T-cell (primary cell): Measurements from ENCODE around the gene PTDSS2. TPM values are rescaled to one million over a fixed set of nuclear protein-coding genes. Genes with fewer than 3 reads are reported as not detected.
"Not testable (repeated sequence)": the region's sequence is repeated elsewhere in the genome, so short reads cannot be mapped to it uniquely, and the experiment has no call there.

Experiments
- ATAC-seq, 4 experiments: fragments of 200-7000 bp in 3 of 4; fragments of 150-1000 bp in 1 of 4; cut with Tn5 transposase; replicated peaks in 1 of 4; 1 replicate in 3 of 4; 2 replicates in 1 of 4; pipeline ENCODE4 v1.10.0; 2021; ENCODE audit warnings: moderate library complexity in 3 of 4, mild to moderate bottlenecking in 2 of 4, moderate number of reproducible peaks in 1 of 4
- CTCF ChIA-PET, 2 donors: fragments of 300-600 bp; sonication (Branson Sonifier 250); formaldehyde crosslinking; loops; one replicate each; lab custom pipeline; 2022; ENCODE audit warnings: antibody characterized with exemption in 2 of 2; lab: Charles Lee
- POLR2A ChIA-PET, 2 donors: fragments of 300-600 bp; sonication (Branson Sonifier 250); formaldehyde crosslinking; loops; one replicate each; lab custom pipeline; 2022; ENCODE audit warnings: antibody characterized with exemption in 2 of 2; lab: Charles Lee
- DNase-seq, 35 experiments: peaks; one replicate each; pipeline versions ENCODE4 v3.0.0 to v3.0.0-alpha.2; 2013 to 2023
- H3K27ac ChIP-seq: one replicate; pipeline ENCODE4 v1.5.1; 2013; ENCODE audit warnings: low read length
- H3K27me3 ChIP-seq, 2 experiments: replicated peaks in 1 of 2; 1 replicate in 1 of 2; 2 replicates in 1 of 2; pipeline versions ENCODE4 v1.6.1 to v1.7.0; 2013; ENCODE audit warnings: low read length in 1 of 2, mixed read lengths in 1 of 2; ENCODE audit not compliant: control insufficient read depth in 2 of 2, insufficient read depth in 2 of 2; ENCODE audit errors: extremely low read depth in 1 of 2
- H3K36me3 ChIP-seq, 2 donors: 1 replicate in 1 of 2; 2 replicates in 1 of 2; pipeline versions ENCODE4 v1.6.1 to v1.7.0; 2013; ENCODE audit warnings: low read length in 1 of 2; ENCODE audit not compliant: control insufficient read depth in 2 of 2, insufficient read depth in 1 of 2; ENCODE audit errors: extremely low read depth in 1 of 2
- H3K4me1 ChIP-seq, 2 experiments: 1 replicate in 1 of 2; 2 replicates in 1 of 2; pipeline versions ENCODE4 v1.6.1 to v1.7.0; 2013; ENCODE audit warnings: low read length in 2 of 2, mixed read lengths in 1 of 2; ENCODE audit not compliant: insufficient read depth in 2 of 2, control insufficient read depth in 1 of 2; ENCODE audit errors: extremely low read depth in 1 of 2
- H3K4me3 ChIP-seq, 2 donors: 1 replicate in 1 of 2; 2 replicates in 1 of 2; pipeline versions ENCODE4 v1.5.1 to v1.7.0; 2013; ENCODE audit warnings: mild to moderate bottlenecking in 2 of 2, low read length in 1 of 2, moderate library complexity in 1 of 2; ENCODE audit not compliant: control insufficient read depth in 1 of 2; ENCODE audit errors: extremely low read depth in 1 of 2
- H3K9me3 ChIP-seq: 2 replicates; pipeline ENCODE4 v1.7.0; 2013
- H3K27ac Mint-ChIP-seq, 2 donors: one replicate each; pipeline ENCODE4 v1.8.0; 2020 to 2021; ENCODE audit warnings: mild to moderate bottlenecking in 2 of 2, mixed read lengths in 2 of 2
- H3K27me3 Mint-ChIP-seq, 2 donors: one replicate each; pipeline ENCODE4 v1.8.0; 2021 to 2022; ENCODE audit warnings: mixed read lengths in 2 of 2
- H3K36me3 Mint-ChIP-seq: one replicate; pipeline ENCODE4 v1.8.0; 2021; ENCODE audit warnings: mixed read lengths
- H3K4me1 Mint-ChIP-seq, 3 donors: one replicate each; pipeline ENCODE4 v1.8.0; 2020 to 2022; ENCODE audit warnings: mixed read lengths in 3 of 3, mild to moderate bottlenecking in 1 of 3
- H3K4me3 Mint-ChIP-seq, 3 donors: one replicate each; pipeline ENCODE4 v1.8.0; 2020 to 2022; ENCODE audit warnings: mild to moderate bottlenecking in 3 of 3, mixed read lengths in 3 of 3, moderate library complexity in 3 of 3
- H3K9me3 Mint-ChIP-seq, 3 donors: one replicate each; pipeline ENCODE4 v1.8.0; 2020 to 2022; ENCODE audit warnings: mixed read lengths in 3 of 3
- WGBS: methylation state at CpG from one replicate; pipeline ENCODE4 v1.1.5; 2013; ENCODE audit warnings: missing lambda C conversion rate; ENCODE audit not compliant: insufficient coverage; 5-methylcytosine and 5-hydroxymethylcytosine counted together
- total RNA-seq, 35 experiments: library from RNA in 6 of 35; stranded (reverse) in 6 of 35; fragments of 120-200 nt in 1 of 35; gene quantifications; one replicate each; pipeline versions ENCODE4 v1.2.1 to v1.2.4 and lab custom pipeline; 2013 to 2026

PTDSS2 gene
- total RNA-seq, 5 donors from 2014 or later (not counting 1 experiment from before 2014, with no cell fraction given): 22.4 to 33.5 (median 28.7) TPM

- H3K4me3 ChIP-seq, H3K27ac Mint-ChIP-seq, H3K9me3 Mint-ChIP-seq, H3K9me3 ChIP-seq, H3K27me3 Mint-ChIP-seq, CTCF ChIA-PET, H3K4me1 ChIP-seq, ATAC-seq, H3K4me3 Mint-ChIP-seq, H3K27me3 ChIP-seq, DNase-seq, H3K4me1 Mint-ChIP-seq, H3K36me3 Mint-ChIP-seq, H3K27ac ChIP-seq: not testable (repeated sequence)
- POLR2A ChIA-PET: interaction anchor here in 1 of 2 donors (0.6 kb wide), 1 partner anchor 65 kb away, joined by 4 read pairs; no protein-coding TSS in a partner anchor
- 88% methylated on average over 12 of the region's 19 CpGs for WGBS
- peaks cover 0 to 13% of the 10 kb centered on the region in 2 donors for H3K36me3 ChIP-seq
Observed at GRCh38 chr11:469026-469683, 19.1 kb downstream of the PTDSS2 start.

GRCh38 chr11:469684-470560 lies 19.8 kb downstream of the PTDSS2 start:
- no peaks in the 10 kb centered on the region for H3K9me3 ChIP-seq
- ATAC-seq (no peak), DNase-seq (no peak)
- Mint-ChIP-seq H3K36me3 (no peaks in the 10 kb centered on the region), H3K27me3 (no peaks in the 10 kb centered on the region), H3K9me3 (no peaks in the 10 kb centered on the region), H3K27ac (no peak overlapping the region), H3K4me1 (peaks cover 0 to 5% (median 0%) of the 10 kb centered on the region in 3 donors), H3K4me3 (no peak overlapping the region)
- no peak overlapping the region for H3K4me3 ChIP-seq
- H3K27ac ChIP-seq: no peak overlapping the region
- H3K27me3 ChIP-seq: no peaks in the 10 kb centered on the region
- ChIA-PET CTCF (no interaction called here), POLR2A (interaction anchor here in 1 of 2 donors (0.6 kb wide), 2 partner anchors 66 to 341 kb away, joined by 4 read pairs; no protein-coding TSS in a partner anchor)
- peaks cover 0 to 13% of the 10 kb centered on the region in 2 donors for H3K36me3 ChIP-seq
- H3K4me1 ChIP-seq: no peaks in the 10 kb centered on the region
- 97% methylated on average over 19 of the region's 28 CpGs for WGBS

GRCh38 chr11:471468-472145 lies 21.5 kb downstream of the PTDSS2 start:
- peaks cover 4 to 18% of the 10 kb centered on the region in 2 donors for H3K36me3 ChIP-seq
- ChIA-PET POLR2A (no interaction called here), CTCF (interaction anchor here in 1 of 2 donors (0.7 kb wide), 1 partner anchor 17 kb away, joined by 4 read pairs; no protein-coding TSS in a partner anchor)
- 96% methylated on average over 48 of the region's 61 CpGs for WGBS
- Mint-ChIP-seq H3K27ac (no peak overlapping the region), H3K9me3 (no peaks in the 10 kb centered on the region), H3K36me3 (no peaks in the 10 kb centered on the region), H3K27me3 (no peaks in the 10 kb centered on the region), H3K4me3 (no peak overlapping the region), H3K4me1 (peaks cover 0 to 5% (median 0%) of the 10 kb centered on the region in 3 donors)
- no peak overlapping the region for H3K27ac ChIP-seq
- no peak for DNase-seq
- H3K4me1 ChIP-seq: no peaks in the 10 kb centered on the region
- no peak for ATAC-seq
- H3K9me3 ChIP-seq: no peaks in the 10 kb centered on the region
- no peak overlapping the region for H3K4me3 ChIP-seq
- H3K27me3 ChIP-seq: no peaks in the 10 kb centered on the region

GRCh38 chr11:472272-472671 lies 22.2 kb downstream of the PTDSS2 start:
- ATAC-seq: no peak
- WGBS: 94% methylated on average over 12 of the region's 13 CpGs
- ChIA-PET POLR2A (no interaction called here), CTCF (no interaction called here)
- Mint-ChIP-seq H3K36me3 (no peaks in the 10 kb centered on the region), H3K4me1 (peaks cover 0 to 5% (median 0%) of the 10 kb centered on the region in 3 donors), H3K9me3 (no peaks in the 10 kb centered on the region), H3K4me3 (no peak overlapping the region), H3K27ac (no peak overlapping the region), H3K27me3 (no peaks in the 10 kb centered on the region)
- Histone ChIP-seq H3K27ac (no peak overlapping the region), H3K4me3 (no peak overlapping the region), H3K27me3 (no peaks in the 10 kb centered on the region), H3K36me3 (peaks cover 4 to 18% of the 10 kb centered on the region in 2 donors), H3K4me1 (no peaks in the 10 kb centered on the region), H3K9me3 (no peaks in the 10 kb centered on the region)
- DNase-seq: no peak

GRCh38 chr11:472816-473215 lies 22.7 kb downstream of the PTDSS2 start:
- no peaks in the 10 kb centered on the region for H3K9me3 ChIP-seq
- ChIA-PET CTCF (no interaction called here), POLR2A (no interaction called here)
- Mint-ChIP-seq H3K9me3 (no peaks in the 10 kb centered on the region), H3K27ac (no peak overlapping the region), H3K27me3 (no peaks in the 10 kb centered on the region), H3K4me1 (peaks cover 0 to 5% (median 0%) of the 10 kb centered on the region in 3 donors), H3K4me3 (no peak overlapping the region), H3K36me3 (no peaks in the 10 kb centered on the region)
- DNase-seq (no peak), ATAC-seq (no peak)
- no peaks in the 10 kb centered on the region for H3K4me1 ChIP-seq
- H3K27ac ChIP-seq: no peak overlapping the region
- WGBS: 95% methylated on average over 28 of the region's 28 CpGs
- H3K36me3 ChIP-seq: peaks cover 4 to 18% of the 10 kb centered on the region in 2 donors
- H3K27me3 ChIP-seq: no peaks in the 10 kb centered on the region
- no peak overlapping the region for H3K4me3 ChIP-seq

- ATAC-seq: no peak
- Mint-ChIP-seq H3K36me3 (no peaks in the 10 kb centered on the region), H3K27ac (no peak overlapping the region), H3K27me3 (no peaks in the 10 kb centered on the region), H3K9me3 (no peaks in the 10 kb centered on the region), H3K4me1 (peaks cover 0 to under 1% (median 0%) of the 10 kb centered on the region in 3 donors), H3K4me3 (no peak overlapping the region)
- WGBS: 98% methylated on average over 13 of the region's 19 CpGs
- H3K27me3 ChIP-seq: no peaks in the 10 kb centered on the region
- no peaks in the 10 kb centered on the region for H3K4me1 ChIP-seq
- no peaks in the 10 kb centered on the region for H3K9me3 ChIP-seq
- H3K27ac ChIP-seq: no peak overlapping the region
- H3K36me3 ChIP-seq: peaks cover 4 to 18% of the 10 kb centered on the region in 2 donors
- DNase-seq: no peak
- POLR2A ChIA-PET: interaction anchor here in 1 of 2 donors (0.6 kb wide), 1 partner anchor 172 kb away, joined by 3 read pairs; no protein-coding TSS in a partner anchor
- H3K4me3 ChIP-seq: no peak overlapping the region
- CTCF ChIA-PET: no interaction called here
Observed at GRCh38 chr11:473415-473814, 23.3 kb downstream of the PTDSS2 start.
